Measurements from ENCODE around the gene HPCAL4. TPM values are rescaled to one million over a fixed set of nuclear protein-coding genes. Genes with fewer than 3 reads are reported as not detected.

HPCAL4 gene
- total and polyA plus RNA-seq, 9 of the 15 experiments (the other 6 are each of a cell fraction or from before 2014, with no cell fraction given) = 0.01 to 0.04 (median 0.04) TPM; not detected in 4

- TF ChIP-seq PBX2 (CRISPR knock-in tag; IDR thresholded peaks at IDR 0.05; ENCODE audit: low read depth) = peak; percentile 62
- peak; percentile 88 for TF ChIP-seq PBX2 (tag; conservative IDR thresholded peaks at IDR 0.05; ENCODE audit: low read depth)
- no peak for TF ChIP-seq MECOM (CRISPR knock-in tag; IDR thresholded peaks at IDR 0.05)
- TF ChIP-seq, protein P1, sequence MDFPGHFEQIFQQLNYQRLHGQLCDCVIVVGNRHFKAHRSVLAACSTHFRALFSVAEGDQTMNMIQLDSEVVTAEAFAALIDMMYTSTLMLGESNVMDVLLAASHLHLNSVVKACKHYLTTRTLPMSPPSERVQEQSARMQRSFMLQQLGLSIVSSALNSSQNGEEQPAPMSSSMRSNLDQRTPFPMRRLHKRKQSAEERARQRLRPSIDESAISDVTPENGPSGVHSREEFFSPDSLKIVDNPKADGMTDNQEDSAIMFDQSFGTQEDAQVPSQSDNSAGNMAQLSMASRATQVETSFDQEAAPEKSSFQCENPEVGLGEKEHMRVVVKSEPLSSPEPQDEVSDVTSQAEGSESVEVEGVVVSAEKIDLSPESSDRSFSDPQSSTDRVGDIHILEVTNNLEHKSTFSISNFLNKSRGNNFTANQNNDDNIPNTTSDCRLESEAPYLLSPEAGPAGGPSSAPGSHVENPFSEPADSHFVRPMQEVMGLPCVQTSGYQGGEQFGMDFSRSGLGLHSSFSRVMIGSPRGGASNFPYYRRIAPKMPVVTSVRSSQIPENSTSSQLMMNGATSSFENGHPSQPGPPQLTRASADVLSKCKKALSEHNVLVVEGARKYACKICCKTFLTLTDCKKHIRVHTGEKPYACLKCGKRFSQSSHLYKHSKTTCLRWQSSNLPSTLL (IDR thresholded peaks at IDR 0.05) = no peak
- no peak for TF ChIP-seq CXXC5 (CRISPR knock-in tag; IDR thresholded peaks at IDR 0.05)
- TF ChIP-seq BRD9 (IDR thresholded peaks at IDR 0.05; ENCODE audit: low read depth, partially characterized antibody) = no peak
- TF ChIP-seq NRF1 (conservative IDR thresholded peaks at IDR 0.05 in 1 of 2, IDR thresholded peaks at IDR 0.05 in 1 of 2) = peak; percentile 83 to 84
- no peak for TF ChIP-seq MAFK (IDR thresholded peaks at IDR 0.05; ENCODE audit: low read length)
- no peak for TF ChIP-seq TCF7 (IDR thresholded peaks at IDR 0.05; ENCODE audit: borderline replicate concordance)
- peak; percentile 48; the same call in 1 of the 2 replicates for TF ChIP-seq CTBP1 (IDR thresholded peaks at IDR 0.05; ENCODE audit: borderline replicate concordance)
- TF ChIP-seq MTF1 (CRISPR knock-in tag; IDR thresholded peaks at IDR 0.05; ENCODE audit: borderline replicate concordance) = no peak
- no peak for TF ChIP-seq SLC30A9 (CRISPR knock-in tag; IDR thresholded peaks at IDR 0.05)
- TF ChIP-seq, protein P2, sequence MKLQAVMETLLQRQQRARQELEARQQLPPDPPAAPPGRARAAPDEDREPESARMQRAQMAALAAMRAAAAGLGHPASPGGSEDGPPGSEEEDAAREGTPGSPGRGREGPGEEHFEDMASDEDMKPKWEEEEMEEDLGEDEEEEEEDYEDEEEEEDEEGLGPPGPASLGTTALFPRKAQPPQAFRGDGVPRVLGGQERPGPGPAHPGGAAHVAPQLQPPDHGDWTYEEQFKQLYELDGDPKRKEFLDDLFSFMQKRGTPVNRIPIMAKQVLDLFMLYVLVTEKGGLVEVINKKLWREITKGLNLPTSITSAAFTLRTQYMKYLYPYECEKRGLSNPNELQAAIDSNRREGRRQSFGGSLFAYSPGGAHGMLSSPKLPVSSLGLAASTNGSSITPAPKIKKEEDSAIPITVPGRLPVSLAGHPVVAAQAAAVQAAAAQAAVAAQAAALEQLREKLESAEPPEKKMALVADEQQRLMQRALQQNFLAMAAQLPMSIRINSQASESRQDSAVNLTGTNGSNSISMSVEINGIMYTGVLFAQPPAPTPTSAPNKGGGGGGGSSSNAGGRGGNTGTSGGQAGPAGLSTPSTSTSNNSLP (IDR thresholded peaks at IDR 0.05; ENCODE audit: borderline replicate concordance, low read depth, low read length) = no peak
- TF ChIP-seq ILK (tag; IDR thresholded peaks at IDR 0.05; ENCODE audit: borderline replicate concordance, low read depth) = no peak
- no peak for TF ChIP-seq TBP (optimal IDR thresholded peaks at IDR 0.05; ENCODE audit: low read depth, low read length)
- no peak for TF ChIP-seq ZNF124 (CRISPR knock-in tag; IDR thresholded peaks at IDR 0.05)
- TF ChIP-seq GTF2B (IDR thresholded peaks at IDR 0.05; ENCODE audit: extremely low read depth, insufficient read length) = no peak
- TF ChIP-seq MEIS2 (IDR thresholded peaks at IDR 0.05; ENCODE audit: partially characterized antibody) = no peak
- TF ChIP-seq ZNF449 (CRISPR knock-in tag; IDR thresholded peaks at IDR 0.05) = no peak
- no peak for TF ChIP-seq SRSF9 (IDR thresholded peaks at IDR 0.05; ENCODE audit: borderline replicate concordance, low read depth, low read length)
Measured at GRCh38 chr1:39691383-39692151, at the start of gene HPCAL4 (continued).
